K562 (cell line): ENCODE results near the gene REC8.

Experiments
- CBX3 ChIP-seq, 2 experiments: IDR thresholded peaks; 1 replicate in 1 of 2; 2 replicates in 1 of 2; pipeline ENCODE4 v1.6.1; 2012; ENCODE audit warnings: inconsistent platforms in 2 of 2, low read length in 2 of 2, borderline replicate concordance in 1 of 2, control low read depth in 1 of 2
- CEBPG ChIP-seq, 3 experiments: fragments of 200-800 bp in 1 of 3; sonication (Bioruptor generic) in 1 of 3; sonication (generic) in 1 of 3; formaldehyde crosslinking in 1 of 3; IDR thresholded peaks in 2 of 3; conservative IDR thresholded peaks in 1 of 3; 2 replicates each; pipeline versions ENCODE4 v1.6.1 to v1.8.0; 2016 to 2022; ENCODE audit warnings: missing compliant biosample characterization in 2 of 3, missing genetic modification characterization in 2 of 3, mild to moderate bottlenecking in 1 of 3, missing genetic modification reagents in 1 of 3
- HCFC1 ChIP-seq: IDR thresholded peaks from 2 replicates; pipeline ENCODE4 v1.6.1; 2012; ENCODE audit warnings: low read depth, low read length, improper control_type of control experiment
- POLR2A ChIP-seq: fragments of 450-650 bp; conservative IDR thresholded peaks from 2 replicates; pipeline ENCODE4 v1.6.1; 2016
- POLR2AphosphoS5 ChIP-seq: IDR thresholded peaks from 2 replicates; pipeline ENCODE4 v1.6.1; 2011; ENCODE audit warnings: mild to moderate bottlenecking, low read depth, low read length, moderate library complexity; ENCODE audit not compliant: control insufficient read depth, insufficient read depth
- RAD21 ChIP-seq, 2 experiments: fragments of 250-450 bp in 1 of 2; fragments of 450-650 bp in 1 of 2; sonication (Bioruptor Pico) in 1 of 2; formaldehyde crosslinking in 1 of 2; IDR thresholded peaks in 1 of 2; conservative IDR thresholded peaks in 1 of 2; 2 replicates each; pipeline versions ENCODE4 v1.4.0 to v1.8.0; 2020 to 2022; ENCODE audit warnings: mild to moderate bottlenecking in 2 of 2, moderate library complexity in 1 of 2
- SRF ChIP-seq, 2 experiments: fragments of 250-450, 450-650 bp in 1 of 2; sonication (Bioruptor Pico) in 1 of 2; sonication (generic) in 1 of 2; formaldehyde crosslinking; IDR thresholded peaks; 2 replicates each; pipeline versions ENCODE4 v1.5.0 to v1.5.1; 2020 to 2022; ENCODE audit warnings: mild to moderate bottlenecking in 1 of 2, missing genetic modification reagents in 1 of 2
- TF ChIP-seq, protein P1 (sequence below): sonication (generic); formaldehyde crosslinking; IDR thresholded peaks from 2 replicates; pipeline ENCODE4 v1.8.0; 2022; ENCODE audit warnings: mild to moderate bottlenecking, low read depth, missing genetic modification reagents
- TF ChIP-seq, protein P2 (sequence below), 2 experiments: fragments of 200-800 bp in 1 of 2; sonication (Bioruptor generic) in 1 of 2; sonication (generic) in 1 of 2; formaldehyde crosslinking in 1 of 2; IDR thresholded peaks in 1 of 2; conservative IDR thresholded peaks in 1 of 2; 2 replicates each; pipeline versions ENCODE4 v1.5.0 to v1.6.1; 2016 to 2020; ENCODE audit warnings: missing compliant biosample characterization in 1 of 2, missing genetic modification characterization in 1 of 2, missing genetic modification reagents in 1 of 2
- TF ChIP-seq, protein P3 (sequence below): sonication (generic); formaldehyde crosslinking; IDR thresholded peaks from 2 replicates; pipeline ENCODE4 v1.9.0; 2022; ENCODE audit warnings: mild to moderate bottlenecking, missing genetic modification reagents
- TF ChIP-seq, protein P4 (sequence below), 3 experiments: IDR thresholded peaks in 2 of 3; conservative IDR thresholded peaks in 1 of 3; 2 replicates each; pipeline ENCODE4 v1.5.1; 2011 to 2012; ENCODE audit warnings: low read length in 3 of 3, mild to moderate bottlenecking in 3 of 3, control low read depth in 2 of 3, improper control_type of control experiment in 1 of 3, inconsistent platforms in 1 of 3, low read depth in 1 of 3, mixed read lengths in 1 of 3, moderate library complexity in 1 of 3; ENCODE audit not compliant: insufficient read depth in 2 of 3

DNA sequence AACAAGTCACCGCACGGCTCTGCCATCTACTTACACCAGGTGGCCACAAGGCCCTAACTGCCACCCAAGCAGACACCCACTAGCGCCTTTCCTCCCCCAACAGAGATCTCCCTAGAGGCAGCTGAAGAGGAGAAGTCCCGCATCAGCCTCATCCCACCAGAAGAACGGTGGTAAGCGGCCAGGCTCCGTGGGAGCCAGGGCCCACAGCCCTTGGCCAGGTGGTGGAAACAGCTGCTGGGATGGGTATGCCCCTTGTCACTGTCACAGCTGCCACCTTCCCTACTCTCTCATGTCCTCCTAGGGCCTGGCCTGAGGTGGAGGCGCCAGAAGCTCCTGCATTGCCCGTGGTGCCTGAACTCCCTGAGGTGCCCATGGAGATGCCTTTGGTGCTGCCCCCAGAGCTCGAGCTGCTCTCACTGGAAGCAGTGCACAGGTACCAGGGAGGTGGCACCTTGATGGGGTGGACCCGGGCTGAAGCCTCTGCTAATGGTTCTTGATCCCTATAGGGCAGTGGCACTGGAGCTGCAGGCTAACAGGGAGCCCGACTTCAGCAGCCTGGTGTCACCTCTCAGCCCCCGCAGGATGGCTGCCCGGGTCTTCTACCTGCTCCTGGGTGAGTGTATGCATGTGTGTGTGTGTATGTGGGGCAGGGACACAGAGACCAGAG lies 7.5 kb downstream of the REC8 start:
- no peak for TF ChIP-seq RAD21 (CRISPR knock-in tag; conservative IDR thresholded peaks at IDR 0.05 in 1 of 2, IDR thresholded peaks at IDR 0.05 in 1 of 2)
- no peak for TF ChIP-seq CBX3 (IDR thresholded peaks at IDR 0.05; ENCODE audit: borderline replicate concordance in 1 of 2, low read length in 2 of 2)
- TF ChIP-seq CEBPG (CRISPR knock-in tag; IDR thresholded peaks at IDR 0.05), result no peak
- TF ChIP-seq CEBPG (tag; conservative IDR thresholded peaks at IDR 0.05 in 1 of 2, IDR thresholded peaks at IDR 0.05 in 1 of 2), result no peak
- no peak; the same call in 1 of the 2 replicates for TF ChIP-seq POLR2A
- TF ChIP-seq HCFC1, result no peak
- TF ChIP-seq, protein P1, sequence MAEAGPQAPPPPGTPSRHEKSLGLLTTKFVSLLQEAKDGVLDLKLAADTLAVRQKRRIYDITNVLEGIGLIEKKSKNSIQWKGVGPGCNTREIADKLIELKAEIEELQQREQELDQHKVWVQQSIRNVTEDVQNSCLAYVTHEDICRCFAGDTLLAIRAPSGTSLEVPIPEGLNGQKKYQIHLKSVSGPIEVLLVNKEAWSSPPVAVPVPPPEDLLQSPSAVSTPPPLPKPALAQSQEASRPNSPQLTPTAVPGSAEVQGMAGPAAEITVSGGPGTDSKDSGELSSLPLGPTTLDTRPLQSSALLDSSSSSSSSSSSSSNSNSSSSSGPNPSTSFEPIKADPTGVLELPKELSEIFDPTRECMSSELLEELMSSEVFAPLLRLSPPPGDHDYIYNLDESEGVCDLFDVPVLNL (CRISPR knock-in tag), result no peak
- no peak for TF ChIP-seq POLR2AphosphoS5
- TF ChIP-seq, protein P2, sequence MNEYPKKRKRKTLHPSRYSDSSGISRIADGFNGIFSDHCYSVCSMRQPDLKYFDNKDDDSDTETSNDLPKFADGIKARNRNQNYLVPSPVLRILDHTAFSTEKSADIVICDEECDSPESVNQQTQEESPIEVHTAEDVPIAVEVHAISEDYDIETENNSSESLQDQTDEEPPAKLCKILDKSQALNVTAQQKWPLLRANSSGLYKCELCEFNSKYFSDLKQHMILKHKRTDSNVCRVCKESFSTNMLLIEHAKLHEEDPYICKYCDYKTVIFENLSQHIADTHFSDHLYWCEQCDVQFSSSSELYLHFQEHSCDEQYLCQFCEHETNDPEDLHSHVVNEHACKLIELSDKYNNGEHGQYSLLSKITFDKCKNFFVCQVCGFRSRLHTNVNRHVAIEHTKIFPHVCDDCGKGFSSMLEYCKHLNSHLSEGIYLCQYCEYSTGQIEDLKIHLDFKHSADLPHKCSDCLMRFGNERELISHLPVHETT (CRISPR knock-in tag; conservative IDR thresholded peaks at IDR 0.05 in 1 of 2, IDR thresholded peaks at IDR 0.05 in 1 of 2), result no peak
- TF ChIP-seq, protein P3, sequence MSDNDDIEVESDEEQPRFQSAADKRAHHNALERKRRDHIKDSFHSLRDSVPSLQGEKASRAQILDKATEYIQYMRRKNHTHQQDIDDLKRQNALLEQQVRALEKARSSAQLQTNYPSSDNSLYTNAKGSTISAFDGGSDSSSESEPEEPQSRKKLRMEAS (CRISPR knock-in tag), result no peak
- TF ChIP-seq, protein P4, sequence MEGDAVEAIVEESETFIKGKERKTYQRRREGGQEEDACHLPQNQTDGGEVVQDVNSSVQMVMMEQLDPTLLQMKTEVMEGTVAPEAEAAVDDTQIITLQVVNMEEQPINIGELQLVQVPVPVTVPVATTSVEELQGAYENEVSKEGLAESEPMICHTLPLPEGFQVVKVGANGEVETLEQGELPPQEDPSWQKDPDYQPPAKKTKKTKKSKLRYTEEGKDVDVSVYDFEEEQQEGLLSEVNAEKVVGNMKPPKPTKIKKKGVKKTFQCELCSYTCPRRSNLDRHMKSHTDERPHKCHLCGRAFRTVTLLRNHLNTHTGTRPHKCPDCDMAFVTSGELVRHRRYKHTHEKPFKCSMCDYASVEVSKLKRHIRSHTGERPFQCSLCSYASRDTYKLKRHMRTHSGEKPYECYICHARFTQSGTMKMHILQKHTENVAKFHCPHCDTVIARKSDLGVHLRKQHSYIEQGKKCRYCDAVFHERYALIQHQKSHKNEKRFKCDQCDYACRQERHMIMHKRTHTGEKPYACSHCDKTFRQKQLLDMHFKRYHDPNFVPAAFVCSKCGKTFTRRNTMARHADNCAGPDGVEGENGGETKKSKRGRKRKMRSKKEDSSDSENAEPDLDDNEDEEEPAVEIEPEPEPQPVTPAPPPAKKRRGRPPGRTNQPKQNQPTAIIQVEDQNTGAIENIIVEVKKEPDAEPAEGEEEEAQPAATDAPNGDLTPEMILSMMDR (IDR thresholded peaks at IDR 0.05 in 2 of 3, conservative IDR thresholded peaks at IDR 0.05 in 1 of 3; ENCODE audit: insufficient read depth in 2 of 3, low read depth in 1 of 3, low read length in 3 of 3), result no peak
- TF ChIP-seq SRF (CRISPR knock-in tag; IDR thresholded peaks at IDR 0.05), result no peak
